ENCODE data around the gene ERRFI1.
"Not testable (repeated sequence)": the region's sequence is repeated elsewhere in the genome, so short reads cannot be mapped to it uniquely, and the experiment has no call there.

DNA sequence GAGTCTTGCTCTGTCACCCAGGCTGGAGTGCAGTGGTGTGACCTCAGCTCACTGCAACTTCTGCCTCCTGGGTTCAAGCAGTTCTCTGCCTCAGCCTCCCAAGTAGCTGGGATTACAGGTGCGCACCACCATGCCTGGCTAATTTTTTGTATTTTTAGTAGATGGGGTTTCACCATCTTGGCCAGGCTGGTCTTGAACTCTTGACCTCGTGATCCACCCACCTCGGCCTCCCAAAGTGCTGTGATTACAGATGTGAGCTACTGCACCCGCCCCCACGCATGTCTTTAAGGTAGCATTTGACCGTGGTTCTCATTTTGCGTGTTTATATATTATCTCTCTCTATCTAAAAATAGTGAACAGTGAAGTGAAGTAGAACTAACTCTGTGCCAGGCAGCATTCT is 62.3 kb downstream of the ERRFI1 start:
- TF ChIP-seq POLR2A (IDR thresholded peaks at IDR 0.05; ENCODE audit: low read length); GATA1 (IDR thresholded peaks at IDR 0.05; ENCODE audit: low read depth, low read length): not testable (repeated sequence)

Measured in erythroblast (primary cell).